Suprapubic skin (tissue), 3 donors: ENCODE measurements around the gene TIGD2.

ENCODE experiments used
- POLR2A ChIP-seq, 2 donors: fragments of 450-650 bp; IDR thresholded peaks; one replicate each; pipeline ENCODE4 v1.6.1; 2017; ENCODE audit warnings: antibody characterized with exemption in 2 of 2, mild to moderate bottlenecking in 2 of 2, moderate library complexity in 2 of 2
- TF ChIP-seq, protein P1 (sequence below), 2 donors: fragments of 200-600 bp in 1 of 2; fragments of 450-650 bp in 1 of 2; sonication (generic) in 1 of 2; IDR thresholded peaks; one replicate each; pipeline ENCODE4 v1.5.1; 2016 to 2019; ENCODE audit warnings: antibody characterized with exemption in 2 of 2, mild to moderate bottlenecking in 1 of 2, moderate library complexity in 1 of 2

DNA sequence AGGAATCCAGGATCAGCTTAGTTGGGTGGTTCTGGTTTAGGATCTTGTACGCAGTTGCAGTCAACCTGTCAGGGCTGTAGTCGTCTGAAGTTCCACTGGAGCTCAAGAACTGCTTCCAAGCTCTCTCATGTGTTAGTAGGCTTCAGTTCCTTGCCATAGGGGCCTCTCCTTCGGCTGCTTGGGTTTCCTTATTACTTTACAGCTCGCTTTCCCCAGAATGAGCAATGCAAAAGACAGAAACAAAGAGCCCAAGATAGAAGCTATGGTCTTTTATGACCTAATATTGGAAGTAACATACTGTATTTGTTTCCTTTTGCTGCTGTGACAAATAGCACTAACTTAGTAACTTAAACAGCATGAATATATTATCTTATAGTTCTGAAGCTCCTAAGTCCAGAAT lies 51.7 kb downstream of the TIGD2 start:
- TF ChIP-seq, protein P1, sequence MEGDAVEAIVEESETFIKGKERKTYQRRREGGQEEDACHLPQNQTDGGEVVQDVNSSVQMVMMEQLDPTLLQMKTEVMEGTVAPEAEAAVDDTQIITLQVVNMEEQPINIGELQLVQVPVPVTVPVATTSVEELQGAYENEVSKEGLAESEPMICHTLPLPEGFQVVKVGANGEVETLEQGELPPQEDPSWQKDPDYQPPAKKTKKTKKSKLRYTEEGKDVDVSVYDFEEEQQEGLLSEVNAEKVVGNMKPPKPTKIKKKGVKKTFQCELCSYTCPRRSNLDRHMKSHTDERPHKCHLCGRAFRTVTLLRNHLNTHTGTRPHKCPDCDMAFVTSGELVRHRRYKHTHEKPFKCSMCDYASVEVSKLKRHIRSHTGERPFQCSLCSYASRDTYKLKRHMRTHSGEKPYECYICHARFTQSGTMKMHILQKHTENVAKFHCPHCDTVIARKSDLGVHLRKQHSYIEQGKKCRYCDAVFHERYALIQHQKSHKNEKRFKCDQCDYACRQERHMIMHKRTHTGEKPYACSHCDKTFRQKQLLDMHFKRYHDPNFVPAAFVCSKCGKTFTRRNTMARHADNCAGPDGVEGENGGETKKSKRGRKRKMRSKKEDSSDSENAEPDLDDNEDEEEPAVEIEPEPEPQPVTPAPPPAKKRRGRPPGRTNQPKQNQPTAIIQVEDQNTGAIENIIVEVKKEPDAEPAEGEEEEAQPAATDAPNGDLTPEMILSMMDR (IDR thresholded peaks at IDR 0.05): no peak
- no peak for TF ChIP-seq POLR2A (IDR thresholded peaks at IDR 0.05)
